IMR-90 (cell line): ENCODE measurements around the gene FMN2.
A peak's percentile ranks its signal among the peaks of the same experiment; 100 is the strongest.

Experiments used
- BHLHE40 ChIP-seq: fragments of 150-350 bp; IDR thresholded peaks from 2 replicates; pipeline ENCODE4 v1.6.1; 2016; ENCODE audit warnings: mild to moderate bottlenecking, low read depth, low read length
- CEBPB ChIP-seq: IDR thresholded peaks from 2 replicates; pipeline ENCODE4 v1.6.1; 2012; ENCODE audit warnings: low read depth, low read length, improper control_type of control experiment
- CTCF ChIP-seq: conservative IDR thresholded peaks from 2 replicates; pipeline ENCODE4 v1.5.1; 2012; ENCODE audit warnings: mild to moderate bottlenecking, low read depth, low read length, improper control_type of control experiment
- ELK1 ChIP-seq: fragments of 150-350 bp; IDR thresholded peaks from 2 replicates; pipeline ENCODE4 v1.6.1; 2016; ENCODE audit warnings: low read depth, mild to moderate bottlenecking, low read length, moderate library complexity, borderline replicate concordance
- FOS ChIP-seq: fragments of 150-350 bp; IDR thresholded peaks from 2 replicates; pipeline ENCODE4 v1.6.1; 2016; ENCODE audit warnings: low read depth, low read length
- MAZ ChIP-seq: IDR thresholded peaks from 2 replicates; pipeline ENCODE4 v1.6.1; 2012; ENCODE audit warnings: low read depth, mild to moderate bottlenecking, low read length, improper control_type of control experiment, moderate library complexity, borderline replicate concordance
- MXI1 ChIP-seq: IDR thresholded peaks from 2 replicates; pipeline ENCODE4 v1.6.1; 2012; ENCODE audit warnings: low read depth, mild to moderate bottlenecking, low read length, moderate library complexity, borderline replicate concordance
- POLR2A ChIP-seq: IDR thresholded peaks from 2 replicates; pipeline ENCODE4 v1.6.1; 2012; ENCODE audit warnings: mild to moderate bottlenecking, low read depth, low read length
- RCOR1 ChIP-seq: IDR thresholded peaks from 2 replicates; pipeline ENCODE4 v1.6.1; 2012; ENCODE audit warnings: mild to moderate bottlenecking, low read length, improper control_type of control experiment; ENCODE audit not compliant: insufficient replicate concordance
- RFX5 ChIP-seq: IDR thresholded peaks from 2 replicates; pipeline ENCODE4 v1.8.0; 2012; ENCODE audit warnings: low read depth, mild to moderate bottlenecking, low read length, moderate library complexity
- SMC3 ChIP-seq: fragments of 150-350 bp; IDR thresholded peaks from 2 replicates; pipeline ENCODE4 v1.6.1; 2016; ENCODE audit warnings: low read depth, mild to moderate bottlenecking, antibody characterized with exemption, low read length, moderate library complexity
- TF ChIP-seq, protein P1 (sequence below): fragments of 150-350 bp; IDR thresholded peaks from 2 replicates; pipeline ENCODE4 v1.6.1; 2017; ENCODE audit warnings: mild to moderate bottlenecking, antibody characterized with exemption, low read length, low read depth

DNA sequence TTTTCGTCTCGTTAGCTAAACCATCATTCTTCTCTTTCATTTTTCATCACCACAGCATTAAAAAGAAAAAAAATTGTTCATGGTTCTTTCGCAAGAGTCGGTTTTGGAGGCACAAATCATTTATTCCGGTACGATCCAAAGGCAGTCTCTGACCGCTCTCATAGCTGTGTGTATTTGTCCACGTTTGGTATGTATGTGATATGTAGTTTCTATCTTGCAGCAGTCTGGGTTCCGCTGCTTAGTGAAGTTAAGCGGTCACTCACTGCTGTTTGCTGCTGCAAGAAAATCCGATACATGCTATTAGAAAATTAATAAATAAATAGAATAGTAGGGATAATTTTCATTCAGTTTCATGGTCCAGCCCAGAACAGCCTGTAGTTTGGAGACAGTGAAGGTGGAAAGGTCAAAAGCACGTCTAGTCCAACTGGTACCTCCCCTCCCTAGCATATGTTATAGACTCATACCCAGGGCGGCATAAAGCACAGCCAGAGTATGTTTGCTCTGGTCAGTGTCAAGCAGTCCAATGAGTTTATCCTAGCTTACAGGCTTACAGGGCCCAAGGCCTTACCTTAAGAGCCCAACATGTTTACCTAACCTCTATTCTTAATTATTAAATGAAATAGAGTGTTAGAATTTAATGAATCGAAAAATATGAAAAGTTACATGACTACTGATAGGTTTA is 2.5 kb downstream of the FMN2 start:
- TF ChIP-seq CEBPB = peak; percentile 78
- TF ChIP-seq MXI1 = no peak
- TF ChIP-seq POLR2A = no peak
- no peak for TF ChIP-seq CTCF
- TF ChIP-seq ELK1 = no peak
- TF ChIP-seq FOS = no peak
- TF ChIP-seq, protein P1, sequence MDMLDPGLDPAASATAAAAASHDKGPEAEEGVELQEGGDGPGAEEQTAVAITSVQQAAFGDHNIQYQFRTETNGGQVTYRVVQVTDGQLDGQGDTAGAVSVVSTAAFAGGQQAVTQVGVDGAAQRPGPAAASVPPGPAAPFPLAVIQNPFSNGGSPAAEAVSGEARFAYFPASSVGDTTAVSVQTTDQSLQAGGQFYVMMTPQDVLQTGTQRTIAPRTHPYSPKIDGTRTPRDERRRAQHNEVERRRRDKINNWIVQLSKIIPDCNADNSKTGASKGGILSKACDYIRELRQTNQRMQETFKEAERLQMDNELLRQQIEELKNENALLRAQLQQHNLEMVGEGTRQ = no peak
- no peak for TF ChIP-seq RFX5
- no peak for TF ChIP-seq SMC3
- no peak for TF ChIP-seq BHLHE40
- no peak for TF ChIP-seq RCOR1
- no peak for TF ChIP-seq MAZ
